HCT116 (cell line): ENCODE measurements around the gene SSX2IP. TPM values are rescaled to one million over a fixed set of nuclear protein-coding genes. Genes with fewer than 3 reads are reported as not detected.

ENCODE experiments used
- ATAC-seq: fragments of 200-7000 bp; cut with Tn5 transposase; 2 replicates; pipeline ENCODE4 v1.9.1; 2020; ENCODE audit warnings: mild to moderate bottlenecking, moderate library complexity
- BruUV-seq: library from RNA; stranded (reverse); fragments of 400-500 nt; replicated peaks from 2 replicates; lab custom pipeline; 2021; lab: Mats Ljungman, UMichigan
- CTCF ChIA-PET: fragments of 300-600 bp; sonication (Branson Sonifier 250); formaldehyde crosslinking; loops from one replicate; lab custom pipeline; 2021; ENCODE audit warnings: antibody characterized with exemption; lab: Charles Lee
- POLR2A ChIA-PET: fragments of 300-600, 350-600 bp; sonication (Branson Sonifier 250); formaldehyde crosslinking; loops from one replicate; lab custom pipeline; 2021; ENCODE audit warnings: antibody characterized with exemption; lab: Charles Lee
- RAD21 ChIA-PET, 2 experiments: fragments of 300-600 bp; sonication (Branson Sonifier 250); formaldehyde crosslinking; loops; one replicate each; lab custom pipeline; 2023; ENCODE audit warnings: low total read pairs in 2 of 2; ENCODE audit not compliant: uncharacterized antibody in 2 of 2, unreplicated experiment in 2 of 2, low non-redundant PET in 1 of 2; lab: Charles Lee
- DNase-seq: peaks from one replicate; pipeline ENCODE4 v3.0.0-alpha.2; 2010; ENCODE audit warnings: low read depth, low spot score
- H2AFZ ChIP-seq: fragments of 200-600 bp; shearing (Covaris generic), sonication (generic); 2 replicates; pipeline ENCODE4 v1.6.1; 2017; ENCODE audit warnings: low read depth, mixed run types, mixed read lengths, antibody characterized with exemption, low read length; ENCODE audit not compliant: poor library complexity, severe bottlenecking
- H3K27ac ChIP-seq: 2 replicates; pipeline ENCODE4 v1.5.1; 2012; ENCODE audit warnings: low read depth, low read length
- H3K27me3 ChIP-seq: fragments of 200-600 bp; sonication (generic); 2 replicates; pipeline ENCODE4 v1.6.1; 2016; ENCODE audit warnings: mixed run types, low read length, mixed read lengths; ENCODE audit not compliant: insufficient read depth
- H3K36me3 ChIP-seq, 2 experiments: fragments of 200-500 bp in 1 of 2; fragments of 200-600 bp in 1 of 2; sonication (Bioruptor generic) in 1 of 2; sonication (generic) in 1 of 2; 2 replicates each; pipeline versions ENCODE4 v1.5.1 to v1.6.1; 2014 to 2016; ENCODE audit warnings: low read length in 2 of 2, inconsistent platforms in 1 of 2, mixed read lengths in 1 of 2, mixed run types in 1 of 2; ENCODE audit not compliant: insufficient read depth in 2 of 2, control insufficient read depth in 1 of 2
- H3K4me1 ChIP-seq, 2 experiments: fragments of 200-600 bp in 1 of 2; sonication (generic) in 1 of 2; 2 replicates each; pipeline versions ENCODE4 v1.5.1 to v1.6.1; 2012 to 2017; ENCODE audit warnings: low read length in 2 of 2, inconsistent platforms in 1 of 2, mild to moderate bottlenecking in 1 of 2, mixed read lengths in 1 of 2, mixed run types in 1 of 2, moderate library complexity in 1 of 2; ENCODE audit not compliant: insufficient read depth in 2 of 2, control insufficient read depth in 1 of 2
- H3K4me2 ChIP-seq: fragments of 200-600 bp; sonication (generic); 2 replicates; pipeline ENCODE4 v1.6.1; 2017; ENCODE audit warnings: mixed run types, low read length, mixed read lengths
- H3K4me3 ChIP-seq, 2 experiments: fragments of 200-600 bp in 1 of 2; sonication (generic) in 1 of 2; replicated peaks in 1 of 2; 2 replicates each; pipeline ENCODE4 v1.5.1; 2011 to 2016; ENCODE audit warnings: low read length in 2 of 2, control low read depth in 1 of 2, low read depth in 1 of 2, mild to moderate bottlenecking in 1 of 2, mixed read lengths in 1 of 2, mixed run types in 1 of 2
- H3K79me2 ChIP-seq: fragments of 200-600 bp; sonication (generic); 2 replicates; pipeline ENCODE4 v1.6.1; 2017; ENCODE audit warnings: mild to moderate bottlenecking, mixed run types, low read length, moderate library complexity, mixed read lengths; ENCODE audit not compliant: insufficient read depth
- H3K9ac ChIP-seq: fragments of 200-600 bp; sonication (generic); 2 replicates; pipeline ENCODE4 v1.6.1; 2016; ENCODE audit warnings: low read length, mixed read lengths
- H3K9me2 ChIP-seq: fragments of 200-600 bp; sonication (generic), shearing (Covaris generic); 2 replicates; pipeline ENCODE4 v1.6.1; 2017; ENCODE audit warnings: mixed run types, mild to moderate bottlenecking, moderate library complexity; ENCODE audit not compliant: insufficient read depth
- H3K9me3 ChIP-seq, 2 experiments: fragments of 200-500 bp in 1 of 2; fragments of 200-600 bp in 1 of 2; sonication (Bioruptor generic) in 1 of 2; sonication (generic) in 1 of 2; 2 replicates each; pipeline ENCODE4 v1.6.1; 2014 to 2017; ENCODE audit warnings: low read length in 2 of 2, mixed read lengths in 2 of 2, inconsistent platforms in 1 of 2, low read depth in 1 of 2, mild to moderate bottlenecking in 1 of 2, mixed run types in 1 of 2, moderate library complexity in 1 of 2; ENCODE audit not compliant: control insufficient read depth in 1 of 2, insufficient read depth in 1 of 2
- H4K20me1 ChIP-seq: fragments of 200-600 bp; sonication (generic), shearing (Covaris generic); 2 replicates; pipeline ENCODE4 v1.6.1; 2017; ENCODE audit warnings: mixed run types, mild to moderate bottlenecking, moderate library complexity; ENCODE audit not compliant: insufficient read depth
- CBX3 ChIP-seq: IDR thresholded peaks from 2 replicates; pipeline ENCODE4 v1.6.1; 2012; ENCODE audit warnings: low read depth
- CEBPB ChIP-seq: IDR thresholded peaks from 2 replicates; pipeline ENCODE4 v1.6.1; 2012; ENCODE audit warnings: low read depth
- CTCF ChIP-seq, 3 experiments: fragments of 200-600 bp in 1 of 3; sonication (generic) in 1 of 3; IDR thresholded peaks in 2 of 3; conservative IDR thresholded peaks in 1 of 3; 2 replicates each; pipeline ENCODE4 v1.5.1; 2012 to 2017; ENCODE audit warnings: low read depth in 2 of 3, low read length in 2 of 3, antibody characterized with exemption in 1 of 3, borderline replicate concordance in 1 of 3, control low read depth in 1 of 3, mild to moderate bottlenecking in 1 of 3, mixed read lengths in 1 of 3, mixed run types in 1 of 3, moderate library complexity in 1 of 3; ENCODE audit not compliant: insufficient read depth in 1 of 3
- EGR1 ChIP-seq: IDR thresholded peaks from 2 replicates; pipeline ENCODE4 v1.6.1; 2012; ENCODE audit warnings: low read depth
- ELF1 ChIP-seq: IDR thresholded peaks from 2 replicates; pipeline ENCODE4 v1.6.1; 2012; ENCODE audit warnings: low read depth, borderline replicate concordance
- EZH2 ChIP-seq: fragments of 200-600 bp; sonication (generic); IDR thresholded peaks from 2 replicates; pipeline ENCODE4 v1.6.1; 2017; ENCODE audit warnings: antibody characterized with exemption, mixed run types
- FOSL1 ChIP-seq: IDR thresholded peaks from 2 replicates; pipeline ENCODE4 v1.6.1; 2012; ENCODE audit warnings: low read depth
- POLR2A ChIP-seq: IDR thresholded peaks from 2 replicates; pipeline ENCODE4 v1.7.0; 2011; ENCODE audit warnings: borderline replicate concordance; ENCODE audit not compliant: insufficient read depth, insufficient read length; ENCODE audit errors: extremely low read depth
- POLR2AphosphoS5 ChIP-seq: IDR thresholded peaks from 2 replicates; pipeline ENCODE4 v1.6.1; 2011; ENCODE audit warnings: mild to moderate bottlenecking, low read depth, low read length, moderate library complexity
- RAD21 ChIP-seq: IDR thresholded peaks from 2 replicates; pipeline ENCODE4 v1.6.1; 2012; ENCODE audit warnings: low read depth, mild to moderate bottlenecking
- REST ChIP-seq: IDR thresholded peaks from 2 replicates; pipeline ENCODE4 v1.6.1; 2012; ENCODE audit warnings: low read depth
- SRF ChIP-seq: IDR thresholded peaks from 2 replicates; pipeline ENCODE4 v1.6.1; 2012; ENCODE audit warnings: low read depth
- TCF7L2 ChIP-seq: IDR thresholded peaks from 2 replicates; pipeline ENCODE4 v1.7.0; 2011; ENCODE audit warnings: borderline replicate concordance, inconsistent platforms; ENCODE audit not compliant: insufficient read depth, insufficient read length; ENCODE audit errors: extremely low read depth
- YY1 ChIP-seq: IDR thresholded peaks from 2 replicates; pipeline ENCODE4 v1.6.1; 2011; ENCODE audit warnings: low read length, low read depth, moderate library complexity, mild to moderate bottlenecking; ENCODE audit not compliant: insufficient replicate concordance; ENCODE audit errors: extremely low read depth
- ZFX ChIP-seq: fragments of 450-650 bp; IDR thresholded peaks from 2 replicates; pipeline ENCODE4 v1.6.1; 2017
- ZNF274 ChIP-seq: fragments of 200-500 bp; sonication (Bioruptor generic); IDR thresholded peaks from 2 replicates; pipeline ENCODE4 v1.6.1; 2014; ENCODE audit warnings: mild to moderate bottlenecking, low read depth, low read length, inconsistent platforms
- intact Hi-C: fragments of 100-400 bp; cut with micrococcal nuclease; formaldehyde crosslinking; loops from 2 replicates; pipeline ENCODE4 v1.10.0; 2022
- total RNA-seq: library from RNA; stranded (reverse); gene quantifications from one replicate; pipeline ENCODE4 v1.2.1, GENCODE V29; 2021; ENCODE audit not compliant: unreplicated experiment

The SSX2IP gene
- total RNA-seq, 1 experiment from 2014 or later, result 51.5 TPM

- Histone ChIP-seq H3K36me3 (no peaks in the 10 kb centered on the region), H3K9me3 (no peaks in the 10 kb centered on the region), H3K79me2 (no peaks in the 10 kb centered on the region), H3K27ac (no peak overlapping the region), H3K4me3 (no peak overlapping the region), H2AFZ (no peak overlapping the region), H3K9ac (no peak overlapping the region), H4K20me1 (no peaks in the 10 kb centered on the region), H3K4me2 (no peak overlapping the region), H3K9me2 (no peaks in the 10 kb centered on the region), H3K27me3 (no peaks in the 10 kb centered on the region), H3K4me1 (peaks cover 4 to 11% of the 10 kb centered on the region in 2 experiments)
- CTCF ChIA-PET, result no interaction called here
- RAD21 ChIA-PET, result no interaction called here
- BruUV-seq, result no TSS peak
- TF ChIP-seq CBX3 (no peak), SRF (no peak), ZNF274 (no peak), POLR2A (no peak), EGR1 (no peak), ELF1 (no peak), TCF7L2 (no peak), ZFX (no peak)
- no peak for ATAC-seq
- no peak for DNase-seq
- POLR2A ChIA-PET, result no interaction called here
- intact Hi-C loops, result loop anchor here (5.0 to 10.0 kb wide), 3 partner anchors 118 to 720 kb away; partner anchors contain the start of genes GNG5 and SPATA1
Measured at GRCh38 chr1:84624876-84625275, 65.4 kb downstream of the SSX2IP start.

- Histone ChIP-seq H4K20me1 (no peaks in the 10 kb centered on the region), H3K9ac (no peak overlapping the region), H3K9me3 (no peaks in the 10 kb centered on the region), H3K4me3 (no peak overlapping the region), H3K4me2 (no peak overlapping the region; the same call in 1 of the 2 replicates), H3K27ac (no peak overlapping the region), H3K9me2 (no peaks in the 10 kb centered on the region), H2AFZ (peak overlapping the region; percentile 84), H3K36me3 (no peaks in the 10 kb centered on the region), H3K27me3 (no peaks in the 10 kb centered on the region), H3K4me1 (peaks cover 18 to 25% of the 10 kb centered on the region in 2 experiments), H3K79me2 (no peaks in the 10 kb centered on the region)
- no peak for ATAC-seq
- POLR2A ChIA-PET, result no interaction called here
- no peak for DNase-seq
- intact Hi-C loops, result loop anchor here (2.0 to 10.0 kb wide), 4 partner anchors 114 to 717 kb away; partner anchors contain the start of genes GNG5 and SPATA1
- RAD21 ChIA-PET, result no interaction called here
- no TSS peak for BruUV-seq
- CTCF ChIA-PET, result interaction anchor here (1.8 kb wide), 1 partner anchor 480 kb away, joined by 6 read pairs; no protein-coding TSS in a partner anchor
- TF ChIP-seq RAD21 (no peak), CEBPB (no peak), REST (no peak), POLR2AphosphoS5 (no peak), POLR2A (no peak), CBX3 (no peak), ZFX (no peak), SRF (no peak), CTCF (IDR thresholded peaks at IDR 0.05 in 2 of 3, conservative IDR thresholded peaks at IDR 0.05 in 1 of 3; ENCODE audit: borderline replicate concordance in 1 of 3, insufficient read depth in 1 of 3, low read depth in 2 of 3, low read length in 2 of 3) (no peak), EZH2 (no peak), FOSL1 (no peak), YY1 (no peak)
Measured at GRCh38 chr1:84621553-84621952, 68.7 kb downstream of the SSX2IP start.
